Pancreas (tissue), 10 donors: ENCODE measurements around the gene TLE1. TPM values are rescaled to one million over a fixed set of nuclear protein-coding genes. Genes with fewer than 3 reads are reported as not detected.

Source experiments
- ATAC-seq, 4 donors: fragments of 200-7000 bp; cut with Tn5 transposase; one replicate each; pipeline versions ENCODE4 v1.8.0 to v1.9.1; 2020; ENCODE audit warnings: mild to moderate bottlenecking in 4 of 4, moderate library complexity in 4 of 4
- DNase-seq, 6 donors: peaks; one replicate each; pipeline ENCODE4 v3.0.0-alpha.2; 2020
- FAIRE-seq: peaks from 2 replicates; lab custom pipeline; 2012; peaks lifted over from hg19 to GRCh38; lab: Jason Lieb, UNC
- H3K27ac ChIP-seq, 4 donors: fragments of 200-600 bp; sonication (generic); 1 replicate in 3 of 4; 2 replicates in 1 of 4; pipeline versions ENCODE4 v1.5.0 to v1.8.0; 2020
- H3K27me3 ChIP-seq, 4 donors: fragments of 200-600 bp; one replicate each; pipeline ENCODE4 v1.8.0; 2021
- H3K36me3 ChIP-seq, 3 donors: fragments of 200-600 bp; sonication (generic) in 1 of 3; one replicate each; pipeline versions ENCODE4 v1.5.0 to v1.8.0; 2020 to 2021
- H3K4me1 ChIP-seq, 3 donors: fragments of 200-600 bp; one replicate each; pipeline ENCODE4 v1.8.0; 2021
- H3K4me3 ChIP-seq, 4 donors: fragments of 200-600 bp; sonication (generic) in 2 of 4; one replicate each; pipeline versions ENCODE4 v1.5.0 to v1.8.0; 2020 to 2021
- H3K9me3 ChIP-seq, 4 donors: fragments of 200-600 bp; one replicate each; pipeline ENCODE4 v1.8.0; 2021
- WGBS, 2 donors: extraction: QIAGEN DNeasy Blood & Tissue Kit; methylation state at CpG; one replicate each; pipeline ENCODE4 v1.1.7; 2013; 5-methylcytosine and 5-hydroxymethylcytosine counted together
- intact Hi-C, 3 donors: fragments of 100-400 bp; cut with DNase I; formaldehyde crosslinking; loops; one replicate each; pipeline versions ENCODE4 v1.11.1 to v1.14.2; 2022
- polyA plus RNA-seq, 2 donors: library from polyadenylated mRNA; stranded (reverse); fragments of 200-250 nt; gene quantifications; one replicate each; pipeline ENCODE4 v1.2.3, GENCODE V29; 2013
- total RNA-seq, 6 donors: library from RNA; stranded (reverse); fragmentation: NEBNext Ultra II Directional in 4 of 6; extraction: Animal tissue kit (Norgen Biotek cat#: 25700) in 4 of 6; gene quantifications; one replicate each; pipeline versions ENCODE4 v1.2.1 to v1.2.4, GENCODE V29; 2021 to 2023
- TF ChIP-seq, protein P1 (sequence below), 4 donors: fragments of 200-600 bp; sonication (generic) in 3 of 4; IDR thresholded peaks; one replicate each; pipeline versions ENCODE4 v1.5.0 to v1.8.0; 2021; ENCODE audit warnings: antibody characterized with exemption in 4 of 4
- donor health status: healthy with polysubstance abuse.
- donor health status: DM: no; HTN: no; CAD: no; lungs with moderate emphysema.
- donor health status: DM: no; HTN: no; CAD: no.
- donor health status: control.
- donor health status: control.
- donor health status: Bipolar disorder and iron deficiency.
- donor health status: DM: yes; HTN: yes; CAD: no.
- donor health status: DM: no; HTN: no; CAD: no.
- donor health status: DM: no; HTN: no; CAD: no.
- donor health status: DM: yes; HTN: yes; CAD: no.

Gene TLE1
- total and polyA plus RNA-seq, 8 donors: 15.1 to 38.9 (median 28.4) TPM

DNA sequence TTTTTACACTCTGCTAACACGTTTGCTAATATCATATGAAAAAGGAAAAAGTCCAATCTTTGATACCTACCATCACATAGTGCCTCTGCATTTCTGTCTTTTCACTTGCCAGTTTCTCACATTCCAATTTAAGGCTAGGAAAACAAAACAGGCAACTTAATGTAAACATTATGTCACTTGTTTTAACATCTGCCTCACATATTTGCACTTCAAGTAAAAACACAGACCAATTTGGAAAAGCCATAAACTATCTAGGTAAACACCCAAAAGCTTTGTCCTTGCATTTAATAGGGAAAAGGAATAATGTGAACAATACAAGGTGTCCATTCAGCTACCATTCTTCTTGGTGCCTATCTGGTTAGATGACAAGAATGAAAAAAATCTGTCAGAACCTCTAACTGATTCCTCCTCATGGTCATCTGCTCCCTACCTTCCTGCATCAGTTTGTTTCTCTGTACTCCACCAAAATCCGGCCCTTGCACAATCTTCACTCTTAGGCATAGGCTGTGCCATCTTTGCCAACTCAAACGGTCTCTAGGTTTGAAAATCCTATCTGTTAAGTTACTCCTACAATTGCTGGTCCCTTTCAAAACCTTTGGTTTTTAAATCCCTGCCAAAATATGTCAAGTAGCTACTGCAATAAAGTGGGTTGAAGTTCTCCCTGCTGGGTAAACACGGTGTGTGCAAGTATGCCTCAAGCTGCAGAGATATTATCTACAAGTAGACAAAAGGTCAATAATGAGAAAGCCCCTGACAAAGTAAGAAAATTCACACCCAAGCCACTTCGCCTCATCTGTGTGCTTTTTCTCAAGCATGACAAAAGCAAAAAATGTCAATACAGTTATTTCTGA lies 3.4 kb downstream of the TLE1 start:
- no peak for FAIRE-seq
- peak in 1 of 6 donors; percentile 15 for DNase-seq
- whole genome bisulfite sequencing, 2 donors: 16 to 17% methylated on average over 5 of the region's 5 CpGs
- Histone ChIP-seq H3K27ac (peak overlapping the region in 3 of 4 donors; percentile 23 to 91 (median 88)), H3K36me3 (peaks cover 0 to 11% (median 0%) of the 10 kb centered on the region in 3 donors), H3K9me3 (no peaks in the 10 kb centered on the region), H3K4me3 (peak overlapping the region in 2 of 4 donors; percentile 85 to 88), H3K4me1 (peaks cover 26 to 40% (median 38%) of the 10 kb centered on the region in 3 donors), H3K27me3 (no peaks in the 10 kb centered on the region)
- TF ChIP-seq, protein P1, sequence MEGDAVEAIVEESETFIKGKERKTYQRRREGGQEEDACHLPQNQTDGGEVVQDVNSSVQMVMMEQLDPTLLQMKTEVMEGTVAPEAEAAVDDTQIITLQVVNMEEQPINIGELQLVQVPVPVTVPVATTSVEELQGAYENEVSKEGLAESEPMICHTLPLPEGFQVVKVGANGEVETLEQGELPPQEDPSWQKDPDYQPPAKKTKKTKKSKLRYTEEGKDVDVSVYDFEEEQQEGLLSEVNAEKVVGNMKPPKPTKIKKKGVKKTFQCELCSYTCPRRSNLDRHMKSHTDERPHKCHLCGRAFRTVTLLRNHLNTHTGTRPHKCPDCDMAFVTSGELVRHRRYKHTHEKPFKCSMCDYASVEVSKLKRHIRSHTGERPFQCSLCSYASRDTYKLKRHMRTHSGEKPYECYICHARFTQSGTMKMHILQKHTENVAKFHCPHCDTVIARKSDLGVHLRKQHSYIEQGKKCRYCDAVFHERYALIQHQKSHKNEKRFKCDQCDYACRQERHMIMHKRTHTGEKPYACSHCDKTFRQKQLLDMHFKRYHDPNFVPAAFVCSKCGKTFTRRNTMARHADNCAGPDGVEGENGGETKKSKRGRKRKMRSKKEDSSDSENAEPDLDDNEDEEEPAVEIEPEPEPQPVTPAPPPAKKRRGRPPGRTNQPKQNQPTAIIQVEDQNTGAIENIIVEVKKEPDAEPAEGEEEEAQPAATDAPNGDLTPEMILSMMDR (IDR thresholded peaks at IDR 0.05): no peak
- intact Hi-C loops: loop anchor here in 1 of 3 donors (10.0 kb wide), 1 partner anchor 161 kb away; no protein-coding TSS in a partner anchor
- no peak for ATAC-seq

DNA sequence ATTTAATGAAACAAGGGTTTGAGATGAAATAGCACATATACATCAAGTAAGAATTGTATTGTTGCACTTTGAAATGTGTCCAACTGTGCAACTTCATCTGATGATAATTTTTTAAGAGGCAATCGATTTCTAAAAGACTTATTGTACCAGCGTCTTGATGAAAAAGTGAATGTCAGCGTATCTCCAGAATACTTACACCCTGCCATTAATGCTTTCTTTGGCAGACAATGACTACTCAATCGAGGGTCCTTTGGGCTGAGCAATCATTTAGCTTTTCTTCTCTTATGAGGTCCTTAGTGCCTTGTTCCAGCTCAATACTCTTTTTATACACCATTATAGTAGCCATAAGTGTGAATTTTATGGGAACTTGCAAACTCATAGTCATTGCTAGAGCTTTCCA lies 4.7 kb downstream of the TLE1 start:
- ATAC-seq: no peak
- intact Hi-C loops: loop anchor here in 1 of 3 donors (10.0 kb wide), 1 partner anchor 160 kb away; no protein-coding TSS in a partner anchor

DNA sequence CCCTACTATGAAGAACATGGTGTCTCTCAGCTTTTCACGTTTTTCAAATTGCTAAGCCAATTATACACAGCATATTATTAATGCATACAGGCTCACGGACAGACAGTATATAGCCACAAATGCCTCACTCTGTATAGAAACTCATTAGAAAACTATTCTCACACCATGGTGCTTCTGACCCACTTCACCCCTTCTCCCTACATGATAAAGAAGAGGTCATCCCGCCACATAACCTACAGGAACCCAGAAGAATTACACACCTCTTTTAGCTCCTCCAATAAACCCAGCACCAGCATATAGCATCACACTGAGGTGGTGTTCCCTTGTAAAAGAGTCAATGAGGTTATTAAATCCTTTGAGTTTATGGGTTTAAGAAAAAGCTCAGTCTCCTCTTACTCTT lies 5.6 kb downstream of the TLE1 start:
- H3K9me3 ChIP-seq: no peaks in the 10 kb centered on the region
- no peak for FAIRE-seq
- H3K36me3 ChIP-seq: peaks cover 0 to 11% (median 0%) of the 10 kb centered on the region in 3 donors
- no peak for ATAC-seq
- no peak overlapping the region for H3K4me3 ChIP-seq
- 85 to 88% methylated on average over 3 of the region's 3 CpGs for WGBS, 2 donors
- TF ChIP-seq, protein P1 (IDR thresholded peaks at IDR 0.05): no peak
- no peaks in the 10 kb centered on the region for H3K27me3 ChIP-seq
- peaks cover 26 to 40% (median 33%) of the 10 kb centered on the region in 3 donors for H3K4me1 ChIP-seq
- intact Hi-C loops: loop anchor here in 1 of 3 donors (10.0 kb wide), 1 partner anchor 159 kb away; no protein-coding TSS in a partner anchor
- no peak for DNase-seq
- H3K27ac ChIP-seq: no peak overlapping the region

More for the DNA sequence above, 4.7 kb downstream of the TLE1 start:
- FAIRE-seq: no peak
- Histone ChIP-seq H3K27me3 (no peaks in the 10 kb centered on the region), H3K9me3 (no peaks in the 10 kb centered on the region), H3K4me1 (peaks cover 26 to 40% (median 33%) of the 10 kb centered on the region in 3 donors), H3K27ac (no peak overlapping the region), H3K36me3 (peaks cover 0 to 11% (median 0%) of the 10 kb centered on the region in 3 donors), H3K4me3 (no peak overlapping the region)
- DNase-seq: no peak
- TF ChIP-seq, protein P1 (IDR thresholded peaks at IDR 0.05): no peak
- 75 to 86% methylated on average over 4 of the region's 4 CpGs for WGBS, 2 donors

GRCh38 chr9:81683238-81683637 lies 6.1 kb downstream of the TLE1 start:
- TF ChIP-seq, protein P1 (IDR thresholded peaks at IDR 0.05): no peak
- H3K27me3 ChIP-seq: no peaks in the 10 kb centered on the region
- ATAC-seq: no peak
- peak overlapping the region in 1 of 4 donors; percentile 7 for H3K4me3 ChIP-seq
- 82 to 83% methylated on average over 3 of the region's 3 CpGs for WGBS, 2 donors
- peaks cover 26 to 40% (median 33%) of the 10 kb centered on the region in 3 donors for H3K4me1 ChIP-seq
- peaks cover 0 to 11% (median 0%) of the 10 kb centered on the region in 3 donors for H3K36me3 ChIP-seq
- no peaks in the 10 kb centered on the region for H3K9me3 ChIP-seq
- intact Hi-C loops: loop anchor here in 1 of 3 donors (10.0 kb wide), 1 partner anchor 158 kb away; no protein-coding TSS in a partner anchor
- DNase-seq: no peak
- H3K27ac ChIP-seq: no peak overlapping the region
- FAIRE-seq: no peak
